WERI-Rb-1 (cell line): ENCODE results near the gene COLEC11.

Experiments
- DNase-seq: peaks from one replicate; pipeline ENCODE4 v3.0.0-alpha.2; 2020
- H3K27ac ChIP-seq: fragments of 250-450 bp; sonication (Bioruptor Pico); 2 replicates; pipeline ENCODE4 v1.5.1; 2020; ENCODE audit warnings: mild to moderate bottlenecking, moderate library complexity
- H3K27me3 ChIP-seq: fragments of 250-450 bp; sonication (Bioruptor Pico); 2 replicates; pipeline ENCODE4 v1.5.1; 2021; ENCODE audit warnings: mild to moderate bottlenecking, low read depth, moderate library complexity; ENCODE audit not compliant: insufficient read depth, severe bottlenecking
- H3K36me3 ChIP-seq: fragments of 250-450 bp; sonication (Bioruptor Pico); 2 replicates; pipeline ENCODE4 v1.5.1; 2020; ENCODE audit warnings: mild to moderate bottlenecking, moderate library complexity
- H3K4me3 ChIP-seq: 2 replicates; pipeline ENCODE4 v1.5.1; 2011; ENCODE audit warnings: low read depth, mild to moderate bottlenecking, control low read depth, low read length
- H3K9me3 ChIP-seq: fragments of 250-450 bp; sonication (Bioruptor Pico); 2 replicates; pipeline ENCODE4 v1.5.1; 2021; ENCODE audit warnings: mild to moderate bottlenecking, moderate library complexity; ENCODE audit not compliant: severe bottlenecking
- TF ChIP-seq, protein P1 (sequence below): IDR thresholded peaks from 2 replicates; pipeline ENCODE4 v1.5.1; 2011; ENCODE audit warnings: low read depth, mild to moderate bottlenecking, control low read depth, inconsistent platforms, low read length

The COLEC11 gene

DNA sequence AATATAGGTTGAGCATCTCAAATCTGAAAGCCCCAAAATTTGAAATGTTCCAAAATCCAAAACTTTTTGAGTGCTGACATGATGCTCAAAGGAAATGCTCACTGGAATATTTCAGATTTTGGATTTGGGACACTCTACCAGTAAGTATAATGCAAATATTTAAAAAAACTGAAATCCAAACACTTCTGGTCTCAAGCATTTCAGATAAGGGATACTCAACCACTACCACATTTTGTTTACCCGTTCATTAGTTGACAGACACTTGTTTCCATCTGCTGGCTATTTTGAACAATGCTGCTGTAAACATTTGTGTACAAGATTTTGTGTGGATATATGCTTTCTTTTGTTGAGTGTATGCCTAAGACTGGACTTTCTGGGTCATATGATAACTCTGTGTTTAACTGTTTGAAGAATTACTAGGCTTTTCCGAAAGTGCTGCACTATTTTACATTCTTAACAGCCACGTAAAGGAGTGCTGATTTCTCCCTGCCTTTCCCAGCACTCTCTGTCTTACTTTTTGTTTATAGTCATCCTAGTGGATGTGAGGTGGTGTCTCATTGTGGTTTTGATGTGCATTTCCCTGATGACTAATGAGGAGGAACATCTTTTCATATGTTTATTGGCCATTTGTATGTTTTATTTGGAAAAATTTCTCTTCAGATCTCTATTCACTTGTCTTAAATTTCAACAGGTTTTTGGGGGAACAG, 89.0 kb downstream of the COLEC11 start:
- no peak overlapping the region for H3K4me3 ChIP-seq
- TF ChIP-seq, protein P1, sequence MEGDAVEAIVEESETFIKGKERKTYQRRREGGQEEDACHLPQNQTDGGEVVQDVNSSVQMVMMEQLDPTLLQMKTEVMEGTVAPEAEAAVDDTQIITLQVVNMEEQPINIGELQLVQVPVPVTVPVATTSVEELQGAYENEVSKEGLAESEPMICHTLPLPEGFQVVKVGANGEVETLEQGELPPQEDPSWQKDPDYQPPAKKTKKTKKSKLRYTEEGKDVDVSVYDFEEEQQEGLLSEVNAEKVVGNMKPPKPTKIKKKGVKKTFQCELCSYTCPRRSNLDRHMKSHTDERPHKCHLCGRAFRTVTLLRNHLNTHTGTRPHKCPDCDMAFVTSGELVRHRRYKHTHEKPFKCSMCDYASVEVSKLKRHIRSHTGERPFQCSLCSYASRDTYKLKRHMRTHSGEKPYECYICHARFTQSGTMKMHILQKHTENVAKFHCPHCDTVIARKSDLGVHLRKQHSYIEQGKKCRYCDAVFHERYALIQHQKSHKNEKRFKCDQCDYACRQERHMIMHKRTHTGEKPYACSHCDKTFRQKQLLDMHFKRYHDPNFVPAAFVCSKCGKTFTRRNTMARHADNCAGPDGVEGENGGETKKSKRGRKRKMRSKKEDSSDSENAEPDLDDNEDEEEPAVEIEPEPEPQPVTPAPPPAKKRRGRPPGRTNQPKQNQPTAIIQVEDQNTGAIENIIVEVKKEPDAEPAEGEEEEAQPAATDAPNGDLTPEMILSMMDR: no peak
- H3K27ac ChIP-seq: no peak overlapping the region
- no peaks in the 10 kb centered on the region for H3K36me3 ChIP-seq
- H3K9me3 ChIP-seq: no peaks in the 10 kb centered on the region
- no peak for DNase-seq
- no peaks in the 10 kb centered on the region for H3K27me3 ChIP-seq

DNA sequence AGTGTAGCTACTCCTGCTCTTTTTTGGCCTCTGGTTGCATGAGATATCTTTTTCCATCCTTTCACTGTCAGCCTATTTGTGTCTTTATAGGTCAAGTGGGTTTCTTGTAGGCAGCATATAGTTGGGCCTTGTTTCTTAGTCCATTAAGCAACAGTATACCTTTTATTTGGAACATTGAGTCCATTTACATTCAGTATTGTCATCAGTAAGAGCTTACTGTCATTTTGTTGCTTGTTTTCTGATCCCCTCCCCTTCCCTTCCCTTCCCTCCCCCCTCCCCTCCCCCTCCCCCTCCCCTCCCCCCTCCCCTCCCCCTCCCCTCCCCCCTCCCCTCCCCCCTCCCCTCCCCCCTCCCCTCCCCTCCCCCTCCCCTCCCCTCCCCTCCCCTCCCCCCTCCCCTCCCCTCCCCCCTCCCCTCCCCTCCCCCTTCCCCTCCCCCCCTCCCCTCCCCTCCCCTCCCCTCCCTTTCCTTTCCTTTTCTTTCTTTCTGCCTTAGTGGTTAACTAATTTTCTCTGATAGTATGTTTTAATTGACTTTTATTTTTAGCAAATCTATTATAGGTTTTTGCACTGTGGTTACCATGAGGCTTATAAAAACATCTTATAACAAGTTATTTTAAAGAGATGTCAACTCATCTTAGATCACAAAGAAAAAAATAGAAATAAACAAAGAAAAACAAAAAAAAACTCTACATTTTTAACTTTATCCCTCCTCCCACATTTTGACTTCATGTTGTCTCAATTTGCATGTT, 95.3 kb downstream of the COLEC11 start:
- no peaks in the 10 kb centered on the region for H3K9me3 ChIP-seq
- TF ChIP-seq, protein P1: no peak
- H3K27ac ChIP-seq: no peak overlapping the region
- H3K36me3 ChIP-seq: no peaks in the 10 kb centered on the region
- DNase-seq: no peak
- no peaks in the 10 kb centered on the region for H3K27me3 ChIP-seq
- no peak overlapping the region for H3K4me3 ChIP-seq

DNA sequence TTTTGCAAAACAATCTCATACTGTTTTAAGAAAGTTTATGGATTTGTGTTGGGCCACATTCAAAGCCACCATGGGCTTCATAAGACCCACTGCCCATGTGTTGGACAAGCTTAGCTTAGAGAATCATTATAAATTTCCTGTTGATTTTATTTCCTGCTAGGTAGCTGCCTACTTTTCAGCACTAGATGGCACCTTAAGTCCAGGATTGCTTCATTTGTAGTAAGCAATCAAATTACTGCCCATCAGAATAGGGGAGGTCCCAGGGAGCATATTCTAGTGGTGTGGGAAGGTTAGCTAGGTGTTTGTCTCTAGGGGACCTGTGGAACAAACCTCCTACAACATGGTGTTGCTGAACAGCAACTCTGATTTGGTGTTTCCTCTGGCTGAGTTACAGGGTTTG, 97.5 kb downstream of the COLEC11 start:
- TF ChIP-seq, protein P1: peak; percentile 57; the same call in 1 of the 2 replicates
- peak; percentile 36 for DNase-seq
- Histone ChIP-seq H3K4me3 (no peak overlapping the region), H3K27me3 (no peaks in the 10 kb centered on the region), H3K9me3 (no peaks in the 10 kb centered on the region), H3K36me3 (no peaks in the 10 kb centered on the region), H3K27ac (no peak overlapping the region)
